Chondrocyte (in vitro differentiated cells): ENCODE results near the gene DTWD2. TPM values are rescaled to one million over a fixed set of nuclear protein-coding genes. Genes with fewer than 3 reads are reported as not detected.

Experiments
- DNase-seq: peaks from one replicate; pipeline ENCODE4 v3.0.0; 2021; ENCODE audit warnings: mixed read lengths, low spot score
- H3K27ac Mint-ChIP-seq: one replicate; pipeline ENCODE4 v1.8.0; 2021; ENCODE audit warnings: mild to moderate bottlenecking, moderate library complexity, mixed read lengths; ENCODE audit not compliant: unreplicated experiment
- H3K27me3 Mint-ChIP-seq: 2 replicates; pipeline ENCODE4 v1.8.0; 2021; ENCODE audit warnings: low read depth, mixed read lengths
- H3K36me3 Mint-ChIP-seq: 2 replicates; pipeline ENCODE4 v1.8.0; 2021; ENCODE audit warnings: low read depth, mixed read lengths
- H3K4me1 Mint-ChIP-seq: 2 replicates; pipeline ENCODE4 v1.8.0; 2021; ENCODE audit warnings: low read depth, mild to moderate bottlenecking, mixed read lengths
- H3K4me3 Mint-ChIP-seq: one replicate; pipeline ENCODE4 v1.8.0; 2021; ENCODE audit warnings: mild to moderate bottlenecking, moderate library complexity, mixed read lengths; ENCODE audit not compliant: unreplicated experiment
- H3K9me3 Mint-ChIP-seq: 2 replicates; pipeline ENCODE4 v1.8.0; 2021; ENCODE audit warnings: low read depth, mixed read lengths
- CTCF ChIP-seq: fragments of 200-600 bp; sonication (generic); IDR thresholded peaks from 2 replicates; pipeline ENCODE4 v1.5.0; 2021; ENCODE audit warnings: antibody characterized with exemption, mild to moderate bottlenecking, moderate library complexity
- microRNA-seq: library from miRNA; unstranded; fragments of <30 nt; microRNA quantifications from one replicate; pipeline ENCODE4 v1.2.0, GENCODE V29; 2020; ENCODE audit warnings: borderline number of aligned reads
- total RNA-seq: library from RNA; stranded (reverse); gene quantifications from 3 replicates; pipeline ENCODE4 v1.2.1, GENCODE V29; 2021

DTWD2 gene
- total RNA-seq, 1 donor from 2014 or later = 7.9 TPM

GRCh38 chr5:118793652-118794051, 194.7 kb downstream of the DTWD2 start:
- Mint-ChIP-seq H3K9me3 (no peaks in the 10 kb centered on the region), H3K36me3 (peaks cover under 1% of the 10 kb centered on the region), H3K27me3 (no peaks in the 10 kb centered on the region), H3K4me1 (peaks cover 13% of the 10 kb centered on the region), H3K27ac (no peak overlapping the region), H3K4me3 (no peak overlapping the region)
- DNase-seq = no peak
- no peak for TF ChIP-seq CTCF

- no peaks in the 10 kb centered on the region for H3K9me3 Mint-ChIP-seq
Measured at GRCh38 chr5:118793091-118793490, 195.3 kb downstream of the DTWD2 start.

GRCh38 chr5:118791926-118792734, 196.2 kb downstream of the DTWD2 start:
- Mint-ChIP-seq H3K36me3 (no peaks in the 10 kb centered on the region), H3K9me3 (no peaks in the 10 kb centered on the region), H3K4me1 (peaks cover 13% of the 10 kb centered on the region), H3K27me3 (no peaks in the 10 kb centered on the region), H3K27ac (peak overlapping the region; percentile 85), H3K4me3 (peak overlapping the region; percentile 52)
- peak; percentile 94 for TF ChIP-seq CTCF
- no peak for DNase-seq

More at GRCh38 chr5:118793091-118793490, 195.3 kb downstream of the DTWD2 start:
- Mint-ChIP-seq H3K27ac (no peak overlapping the region), H3K36me3 (no peaks in the 10 kb centered on the region), H3K4me1 (peaks cover 13% of the 10 kb centered on the region), H3K4me3 (no peak overlapping the region), H3K27me3 (no peaks in the 10 kb centered on the region)
- no peak for TF ChIP-seq CTCF
- no peak for DNase-seq

- Mint-ChIP-seq H3K36me3 (no peaks in the 10 kb centered on the region), H3K4me3 (no peak overlapping the region), H3K9me3 (no peaks in the 10 kb centered on the region), H3K27me3 (no peaks in the 10 kb centered on the region), H3K4me1 (peaks cover 13% of the 10 kb centered on the region), H3K27ac (no peak overlapping the region)
- no peak for DNase-seq
- TF ChIP-seq CTCF = peak; percentile 55
Measured at GRCh38 chr5:118789366-118789765, 199.0 kb downstream of the DTWD2 start.

GRCh38 chr5:118788351-118788750, 200.0 kb downstream of the DTWD2 start:
- DNase-seq = no peak
- Mint-ChIP-seq H3K4me1 (peaks cover 13% of the 10 kb centered on the region), H3K27me3 (no peaks in the 10 kb centered on the region), H3K27ac (no peak overlapping the region), H3K36me3 (no peaks in the 10 kb centered on the region), H3K9me3 (no peaks in the 10 kb centered on the region), H3K4me3 (no peak overlapping the region)
- TF ChIP-seq CTCF = no peak

Small RNAs within 50 kb of the gene (microRNA-seq; reads per million reads assigned to microRNA genes)
- gene MIR1244-2 = not detected

Other genes starting within 250 kb of the DTWD2 start
- 32.9 to 44.0 TPM (median 35.0 TPM) in 3 replicates for gene DMXL1, start 82.5 kb upstream of the DTWD2 start, total RNA-seq